ENCODE results near the gene MAP3K21. TPM values are rescaled to one million over a fixed set of nuclear protein-coding genes. Genes with fewer than 3 reads are reported as not detected.

Gene MAP3K21
- total and polyA plus RNA-seq, 8 donors = 4.8 to 58.5 (median 16.1) TPM

DNA sequence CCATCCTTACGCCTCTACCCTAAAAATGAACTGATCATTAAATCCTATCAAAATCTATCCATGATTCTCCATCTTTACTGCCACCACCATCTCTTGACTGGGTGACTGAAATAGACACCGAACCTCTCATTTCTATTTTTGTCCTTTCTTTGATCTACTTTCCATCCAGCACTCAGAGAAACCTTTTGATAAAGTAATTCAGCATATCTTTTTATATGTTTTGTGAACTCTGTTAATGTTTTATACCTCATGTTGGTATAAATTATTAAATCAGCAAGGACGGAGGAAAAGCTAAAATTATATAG lies 45.0 kb upstream of the MAP3K21 start:
- no peak for DNase-seq
- no peak overlapping the region for H3K4me3 ChIP-seq
- no peaks in the 10 kb centered on the region for H3K27me3 ChIP-seq
- intact Hi-C loops (cut with DNase I; ENCODE audit: low total_unique reads) = no loop called here
- peaks cover 0 to 10% (median 0%) of the 10 kb centered on the region in 4 donors for H3K4me1 ChIP-seq
- no peaks in the 10 kb centered on the region for H3K36me3 ChIP-seq
- WGBS, 5 donors = 91 to 100% (median 94%) methylated on average over 3 of the region's 3 CpGs
- no peak overlapping the region for H3K27ac ChIP-seq
- TF ChIP-seq POLR2A (IDR thresholded peaks at IDR 0.05) (no peak), EP300 (IDR thresholded peaks at IDR 0.05) (no peak)
- TF ChIP-seq, protein P1, sequence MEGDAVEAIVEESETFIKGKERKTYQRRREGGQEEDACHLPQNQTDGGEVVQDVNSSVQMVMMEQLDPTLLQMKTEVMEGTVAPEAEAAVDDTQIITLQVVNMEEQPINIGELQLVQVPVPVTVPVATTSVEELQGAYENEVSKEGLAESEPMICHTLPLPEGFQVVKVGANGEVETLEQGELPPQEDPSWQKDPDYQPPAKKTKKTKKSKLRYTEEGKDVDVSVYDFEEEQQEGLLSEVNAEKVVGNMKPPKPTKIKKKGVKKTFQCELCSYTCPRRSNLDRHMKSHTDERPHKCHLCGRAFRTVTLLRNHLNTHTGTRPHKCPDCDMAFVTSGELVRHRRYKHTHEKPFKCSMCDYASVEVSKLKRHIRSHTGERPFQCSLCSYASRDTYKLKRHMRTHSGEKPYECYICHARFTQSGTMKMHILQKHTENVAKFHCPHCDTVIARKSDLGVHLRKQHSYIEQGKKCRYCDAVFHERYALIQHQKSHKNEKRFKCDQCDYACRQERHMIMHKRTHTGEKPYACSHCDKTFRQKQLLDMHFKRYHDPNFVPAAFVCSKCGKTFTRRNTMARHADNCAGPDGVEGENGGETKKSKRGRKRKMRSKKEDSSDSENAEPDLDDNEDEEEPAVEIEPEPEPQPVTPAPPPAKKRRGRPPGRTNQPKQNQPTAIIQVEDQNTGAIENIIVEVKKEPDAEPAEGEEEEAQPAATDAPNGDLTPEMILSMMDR (IDR thresholded peaks at IDR 0.05) = no peak
- H3K9me3 ChIP-seq = no peaks in the 10 kb centered on the region

DNA sequence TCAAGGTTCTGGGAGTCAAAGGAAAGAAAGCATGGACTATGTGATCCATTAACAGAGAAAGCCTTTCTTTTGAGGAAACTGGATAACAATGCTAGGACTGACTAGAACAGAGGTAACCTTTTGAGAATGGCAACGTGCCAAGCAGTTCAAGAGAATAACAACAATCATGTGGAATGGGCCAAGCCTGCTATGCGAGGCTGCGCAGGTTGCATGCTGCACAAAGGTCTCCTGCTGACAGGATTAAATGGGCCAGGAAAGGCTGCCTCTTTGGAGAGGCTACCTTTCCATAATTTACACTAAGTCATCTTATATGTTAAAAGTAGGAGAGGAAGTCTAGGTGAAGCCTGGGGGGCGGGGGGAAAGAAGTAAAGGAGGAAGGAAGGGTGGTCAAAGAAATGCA lies 37.8 kb upstream of the MAP3K21 start:
- H3K4me3 ChIP-seq = no peak overlapping the region
- WGBS, 5 donors = 49 to 62% (median 59%) methylated on average over 4 of the region's 4 CpGs
- TF ChIP-seq EP300 (IDR thresholded peaks at IDR 0.05) = no peak
- no peak for TF ChIP-seq POLR2AphosphoS5 (IDR thresholded peaks at IDR 0.05)
- TF ChIP-seq, protein P1 (IDR thresholded peaks at IDR 0.05) = no peak
- peak in 1 of 2 donors; percentile 87 for DNase-seq
- H3K27me3 ChIP-seq = no peaks in the 10 kb centered on the region
- intact Hi-C loops (cut with DNase I; ENCODE audit: low total_unique reads) = no loop called here
- H3K36me3 ChIP-seq = no peaks in the 10 kb centered on the region
- H3K27ac ChIP-seq = no peak overlapping the region
- H3K4me1 ChIP-seq = peaks cover 0 to 11% (median 1%) of the 10 kb centered on the region in 4 donors
- H3K9me3 ChIP-seq = no peaks in the 10 kb centered on the region

GRCh38 chr1:233290396-233291034 lies 37.0 kb upstream of the MAP3K21 start:
- Histone ChIP-seq H3K27me3 (peaks cover 0 to 2% (median 0%) of the 10 kb centered on the region in 3 donors), H3K9me3 (no peaks in the 10 kb centered on the region), H3K27ac (peak overlapping the region in 1 of 5 donors; percentile 31), H3K36me3 (no peaks in the 10 kb centered on the region), H3K4me1 (peaks cover 4 to 18% (median 8%) of the 10 kb centered on the region in 4 donors), H3K4me3 (no peak overlapping the region)
- 64 to 85% (median 79%) methylated on average over 5 of the region's 5 CpGs for WGBS, 5 donors
- intact Hi-C loops (cut with DNase I; ENCODE audit: low total_unique reads) = no loop called here
- TF ChIP-seq POLR2AphosphoS5 (IDR thresholded peaks at IDR 0.05) (no peak), EP300 (IDR thresholded peaks at IDR 0.05) (no peak), POLR2A (IDR thresholded peaks at IDR 0.05) (no peak)
- TF ChIP-seq, protein P1 (IDR thresholded peaks at IDR 0.05) = no peak
- DNase-seq = no peak

GRCh38 chr1:233293556-233294446 lies 33.7 kb upstream of the MAP3K21 start:
- DNase-seq = no peak
- 89 to 97% (median 92%) methylated on average over 3 of the region's 3 CpGs for WGBS, 5 donors
- TF ChIP-seq EP300 (IDR thresholded peaks at IDR 0.05) = no peak
- TF ChIP-seq, protein P1 (IDR thresholded peaks at IDR 0.05) = no peak
- no peak for TF ChIP-seq POLR2AphosphoS5 (IDR thresholded peaks at IDR 0.05)
- no peak for TF ChIP-seq POLR2A (IDR thresholded peaks at IDR 0.05)
- Histone ChIP-seq H3K27ac (no peak overlapping the region), H3K27me3 (peaks cover 0 to 3% (median 0%) of the 10 kb centered on the region in 3 donors), H3K4me1 (peaks cover 6 to 24% (median 15%) of the 10 kb centered on the region in 4 donors), H3K9me3 (no peaks in the 10 kb centered on the region), H3K36me3 (no peaks in the 10 kb centered on the region), H3K4me3 (no peak overlapping the region)
- intact Hi-C loops (cut with DNase I; ENCODE audit: low total_unique reads) = no loop called here

Measured in stomach (tissue), 9 donors.